Spleen (tissue), 7 donors: ENCODE measurements around the gene GLUD2.
"Not testable (repeated sequence)": the region's sequence is repeated elsewhere in the genome, so short reads cannot be mapped to it uniquely, and the experiment has no call there.

Source experiments
- POLR2A ChIP-seq, 3 donors: fragments of 450-650 bp; IDR thresholded peaks; one replicate each; pipeline ENCODE4 v1.5.1; 2017; ENCODE audit warnings: antibody characterized with exemption in 3 of 3, mild to moderate bottlenecking in 1 of 3
- POLR2AphosphoS5 ChIP-seq, 3 donors: sonication (generic); formaldehyde crosslinking; IDR thresholded peaks; one replicate each; pipeline ENCODE4 v1.5.1; 2017; ENCODE audit warnings: antibody characterized with exemption in 3 of 3
- TF ChIP-seq, protein P1 (sequence below), 11 experiments: fragments of 200-600 bp in 7 of 11; fragments of 450-650 bp in 4 of 11; sonication (generic) in 4 of 11; IDR thresholded peaks in 8 of 11; conservative IDR thresholded peaks in 3 of 11; 1 replicate in 7 of 11; 2 replicates in 4 of 11; pipeline versions ENCODE4 v1.4.0 to v1.8.0; 2016 to 2021; ENCODE audit warnings: antibody characterized with exemption in 11 of 11, inconsistent platforms in 4 of 11, mild to moderate bottlenecking in 1 of 11
- donor health status: DM: no; HTN: no; CAD: no; lungs with moderate emphysema.
- donor health status: DM: no; HTN: no; CAD: no.
- donor health status: DM: no; HTN: no; CAD: no.

GRCh38 chrX:121047441-121048419, at the start of gene GLUD2:
- TF ChIP-seq, protein P1, sequence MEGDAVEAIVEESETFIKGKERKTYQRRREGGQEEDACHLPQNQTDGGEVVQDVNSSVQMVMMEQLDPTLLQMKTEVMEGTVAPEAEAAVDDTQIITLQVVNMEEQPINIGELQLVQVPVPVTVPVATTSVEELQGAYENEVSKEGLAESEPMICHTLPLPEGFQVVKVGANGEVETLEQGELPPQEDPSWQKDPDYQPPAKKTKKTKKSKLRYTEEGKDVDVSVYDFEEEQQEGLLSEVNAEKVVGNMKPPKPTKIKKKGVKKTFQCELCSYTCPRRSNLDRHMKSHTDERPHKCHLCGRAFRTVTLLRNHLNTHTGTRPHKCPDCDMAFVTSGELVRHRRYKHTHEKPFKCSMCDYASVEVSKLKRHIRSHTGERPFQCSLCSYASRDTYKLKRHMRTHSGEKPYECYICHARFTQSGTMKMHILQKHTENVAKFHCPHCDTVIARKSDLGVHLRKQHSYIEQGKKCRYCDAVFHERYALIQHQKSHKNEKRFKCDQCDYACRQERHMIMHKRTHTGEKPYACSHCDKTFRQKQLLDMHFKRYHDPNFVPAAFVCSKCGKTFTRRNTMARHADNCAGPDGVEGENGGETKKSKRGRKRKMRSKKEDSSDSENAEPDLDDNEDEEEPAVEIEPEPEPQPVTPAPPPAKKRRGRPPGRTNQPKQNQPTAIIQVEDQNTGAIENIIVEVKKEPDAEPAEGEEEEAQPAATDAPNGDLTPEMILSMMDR (IDR thresholded peaks at IDR 0.05 in 8 of 11, conservative IDR thresholded peaks at IDR 0.05 in 3 of 11) = not testable (repeated sequence)
- not testable (repeated sequence) for TF ChIP-seq POLR2A, POLR2AphosphoS5 (IDR thresholded peaks at IDR 0.05)
